SH-SY5Y (cell line): ENCODE measurements around the gene SNX33.

Source experiments
- GATA2 ChIP-seq: IDR thresholded peaks from 2 replicates; pipeline ENCODE4 v1.6.1; 2011; ENCODE audit warnings: mild to moderate bottlenecking, low read depth, low read length
- GATA3 ChIP-seq: IDR thresholded peaks from 2 replicates; pipeline ENCODE4 v1.6.1; 2011; ENCODE audit warnings: low read depth, mild to moderate bottlenecking, low read length, moderate library complexity

- TF ChIP-seq GATA2: no peak
- no peak for TF ChIP-seq GATA3
These were observed 5.7 kb downstream of the SNX33 start for GRCh38 chr15:75653347-75653913.
